ENCODE results near the gene MLIP.

The MLIP gene

DNA sequence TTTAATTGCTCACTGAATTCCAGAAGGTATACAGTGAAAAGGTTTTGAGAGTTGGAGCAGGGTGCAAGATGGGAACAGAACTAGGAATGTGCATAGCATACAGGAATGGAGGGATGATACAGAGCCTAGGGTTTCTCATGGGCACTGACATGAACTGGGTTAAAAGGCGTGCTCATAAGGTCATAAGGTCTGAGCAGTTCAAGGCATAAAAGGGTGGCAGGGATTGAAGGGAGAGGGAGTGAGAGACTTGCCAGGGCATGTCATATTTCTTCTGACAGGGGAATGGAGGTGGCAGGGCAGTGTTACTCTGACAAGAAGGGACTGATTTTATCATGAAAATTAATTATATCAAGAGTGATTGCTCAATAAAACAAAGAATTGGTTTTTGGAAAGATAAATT lies 4.7 kb downstream of the MLIP start:
- TF ChIP-seq, protein P1, sequence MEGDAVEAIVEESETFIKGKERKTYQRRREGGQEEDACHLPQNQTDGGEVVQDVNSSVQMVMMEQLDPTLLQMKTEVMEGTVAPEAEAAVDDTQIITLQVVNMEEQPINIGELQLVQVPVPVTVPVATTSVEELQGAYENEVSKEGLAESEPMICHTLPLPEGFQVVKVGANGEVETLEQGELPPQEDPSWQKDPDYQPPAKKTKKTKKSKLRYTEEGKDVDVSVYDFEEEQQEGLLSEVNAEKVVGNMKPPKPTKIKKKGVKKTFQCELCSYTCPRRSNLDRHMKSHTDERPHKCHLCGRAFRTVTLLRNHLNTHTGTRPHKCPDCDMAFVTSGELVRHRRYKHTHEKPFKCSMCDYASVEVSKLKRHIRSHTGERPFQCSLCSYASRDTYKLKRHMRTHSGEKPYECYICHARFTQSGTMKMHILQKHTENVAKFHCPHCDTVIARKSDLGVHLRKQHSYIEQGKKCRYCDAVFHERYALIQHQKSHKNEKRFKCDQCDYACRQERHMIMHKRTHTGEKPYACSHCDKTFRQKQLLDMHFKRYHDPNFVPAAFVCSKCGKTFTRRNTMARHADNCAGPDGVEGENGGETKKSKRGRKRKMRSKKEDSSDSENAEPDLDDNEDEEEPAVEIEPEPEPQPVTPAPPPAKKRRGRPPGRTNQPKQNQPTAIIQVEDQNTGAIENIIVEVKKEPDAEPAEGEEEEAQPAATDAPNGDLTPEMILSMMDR (IDR thresholded peaks at IDR 0.05; ENCODE audit: insufficient read depth, low read depth, low read length, missing control alignments) = no peak
- no peak for DNase-seq (ENCODE audit: low read depth)
- no peak overlapping the region for H3K4me3 ChIP-seq (ENCODE audit: low read depth, low read length)

DNA sequence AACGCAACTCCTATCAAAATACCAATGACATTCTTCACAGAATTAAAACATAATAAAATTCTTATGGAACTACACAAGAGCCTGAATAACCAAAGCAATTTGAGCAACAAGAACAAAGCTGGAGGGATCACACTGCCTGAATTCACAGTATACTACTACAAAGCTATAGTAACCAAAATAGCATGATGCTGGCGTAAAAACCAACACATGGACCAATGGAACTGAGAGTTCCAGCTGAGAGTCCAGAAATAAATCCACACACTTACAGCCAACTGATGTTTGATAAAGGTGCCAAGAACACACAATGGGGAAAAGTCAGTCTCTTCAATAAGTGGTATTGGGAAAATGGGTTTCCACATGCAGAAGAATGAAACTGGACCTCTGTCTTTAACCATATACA lies 6.9 kb downstream of the MLIP start:
- TF ChIP-seq, protein P1 (IDR thresholded peaks at IDR 0.05; ENCODE audit: insufficient read depth, low read depth, low read length, missing control alignments) = no peak
- H3K4me3 ChIP-seq (ENCODE audit: low read depth, low read length) = no peak overlapping the region
- no peak for DNase-seq (ENCODE audit: low read depth)

DNA sequence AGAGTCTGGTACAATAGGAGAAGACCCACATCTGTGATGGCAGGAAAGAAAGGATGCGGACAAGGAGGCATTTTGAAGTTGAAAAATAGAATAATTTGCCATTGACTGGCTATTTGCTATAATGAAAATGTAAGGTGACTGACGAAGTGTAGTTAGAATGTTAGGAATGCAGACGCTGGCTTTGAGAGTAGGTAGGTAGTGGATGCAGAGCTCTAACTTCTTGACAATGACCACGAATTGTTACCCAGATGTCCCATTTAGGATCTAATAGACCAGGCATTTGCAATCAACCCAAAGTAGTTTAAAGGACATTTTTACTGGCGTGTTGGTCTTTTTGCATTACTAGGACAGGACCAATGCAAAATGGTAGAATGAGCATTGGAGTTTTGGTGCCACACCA lies 14.2 kb downstream of the MLIP start:
- TF ChIP-seq, protein P1 (IDR thresholded peaks at IDR 0.05; ENCODE audit: insufficient read depth, low read depth, low read length, missing control alignments) = no peak
- no peak for DNase-seq (ENCODE audit: low read depth)
- H3K4me3 ChIP-seq (ENCODE audit: low read depth, low read length) = no peak overlapping the region

DNA sequence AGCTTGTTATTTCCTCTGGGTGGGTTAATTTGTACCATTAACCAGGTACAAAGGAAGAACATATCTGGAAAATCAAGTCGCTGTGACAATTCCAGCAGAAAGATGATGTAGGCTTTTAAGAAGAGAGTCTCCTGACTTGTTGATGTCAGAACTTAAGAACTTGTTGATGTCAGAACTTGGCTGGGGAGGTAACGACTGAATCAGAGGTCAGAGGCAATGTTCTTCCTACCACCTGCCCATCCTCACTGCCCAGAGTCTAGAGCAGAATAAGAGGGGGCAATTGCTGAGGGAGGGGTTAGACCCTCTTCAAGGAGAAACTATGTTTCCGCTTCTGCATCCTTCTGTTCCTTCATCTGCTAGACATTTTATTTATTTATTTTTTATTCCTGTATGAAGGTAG lies 18.9 kb downstream of the MLIP start:
- no peak overlapping the region for H3K4me3 ChIP-seq (ENCODE audit: low read depth, low read length)
- TF ChIP-seq, protein P1 (IDR thresholded peaks at IDR 0.05; ENCODE audit: insufficient read depth, low read depth, low read length, missing control alignments) = no peak

DNA sequence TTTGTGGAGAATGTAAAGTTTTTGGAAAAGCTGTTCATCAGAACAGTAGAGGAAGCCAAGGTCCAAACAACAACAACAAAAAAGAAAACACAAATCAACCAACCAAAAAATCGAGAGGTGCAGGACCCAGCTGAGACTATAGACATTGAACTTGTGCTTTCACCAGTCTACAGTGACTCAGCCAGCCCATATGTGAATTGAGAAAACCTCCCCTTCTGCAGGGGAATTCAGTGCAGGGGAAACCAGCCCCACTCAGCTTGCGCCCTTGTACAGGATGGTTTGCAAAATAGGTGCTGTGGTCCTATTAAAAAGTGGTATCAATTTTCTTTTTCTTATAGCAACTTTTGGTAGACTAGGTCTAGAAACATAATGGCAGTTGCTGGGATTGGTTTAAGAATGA lies 21.3 kb downstream of the MLIP start:
- no peak overlapping the region for H3K4me3 ChIP-seq (ENCODE audit: low read depth, low read length)
- DNase-seq (ENCODE audit: low read depth) = no peak
- TF ChIP-seq, protein P1 (IDR thresholded peaks at IDR 0.05; ENCODE audit: insufficient read depth, low read depth, low read length, missing control alignments) = no peak

More for the DNA sequence above, 18.9 kb downstream of the MLIP start:
- no peak for DNase-seq (ENCODE audit: low read depth)

DNA sequence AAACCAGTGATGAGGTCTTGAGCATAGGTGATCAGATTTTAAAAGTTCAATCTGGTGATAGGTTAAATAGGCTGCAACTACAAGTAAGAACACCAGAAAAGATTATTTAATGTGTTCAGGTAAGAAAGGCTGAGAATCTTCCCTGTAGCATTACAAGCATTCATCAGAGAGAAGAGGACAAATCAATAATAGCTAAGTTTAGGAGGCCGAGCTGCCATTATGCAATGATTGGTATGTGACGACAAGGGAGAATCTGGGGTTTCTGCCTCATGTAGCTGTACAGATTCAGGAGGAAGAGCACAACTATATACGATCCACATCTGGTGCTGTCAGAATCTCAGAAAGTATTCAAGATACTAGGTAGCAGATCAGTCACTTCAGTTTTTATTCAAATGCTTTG lies 21.9 kb downstream of the MLIP start:
- TF ChIP-seq, protein P1 (IDR thresholded peaks at IDR 0.05; ENCODE audit: insufficient read depth, low read depth, low read length, missing control alignments) = no peak
- DNase-seq (ENCODE audit: low read depth) = no peak
- no peak overlapping the region for H3K4me3 ChIP-seq (ENCODE audit: low read depth, low read length)

DNA sequence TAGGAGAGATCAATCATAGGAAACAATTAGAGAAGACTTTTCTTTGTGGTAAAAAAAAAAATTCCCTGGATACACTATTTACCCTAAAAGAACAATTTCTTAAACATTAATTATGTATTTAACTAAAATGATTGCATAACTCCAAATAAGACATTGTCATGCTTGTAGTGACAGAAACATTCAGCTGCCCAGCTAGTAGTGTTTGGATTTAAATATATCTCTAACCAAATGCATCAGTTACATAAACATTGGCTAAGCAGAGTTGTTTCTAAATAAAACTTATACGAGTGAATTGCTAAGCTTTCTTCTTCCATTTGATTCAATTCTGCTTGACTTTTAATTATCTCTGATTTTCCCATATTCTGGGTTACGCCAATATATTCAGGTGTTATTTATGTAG lies 23.7 kb downstream of the MLIP start:
- TF ChIP-seq, protein P1 (IDR thresholded peaks at IDR 0.05; ENCODE audit: insufficient read depth, low read depth, low read length, missing control alignments) = no peak
- H3K4me3 ChIP-seq (ENCODE audit: low read depth, low read length) = no peak overlapping the region
- no peak for DNase-seq (ENCODE audit: low read depth)
